Vagina (tissue), 2 donors: ENCODE data around the gene NACAD. TPM values are rescaled to one million over a fixed set of nuclear protein-coding genes. Genes with fewer than 3 reads are reported as not detected.

Source experiments
- DNase-seq, 2 donors: peaks; one replicate each; pipeline ENCODE4 v3.0.0-alpha.2; 2017; ENCODE audit errors: extremely low spot score in 2 of 2
- H3K27ac ChIP-seq: fragments of 200-600 bp; sonication (generic); one replicate; pipeline ENCODE4 v1.5.1; 2019
- H3K27me3 ChIP-seq: fragments of 200-600 bp; sonication (generic); one replicate; pipeline ENCODE4 v1.5.1; 2019
- H3K36me3 ChIP-seq, 2 donors: fragments of 200-600 bp; sonication (generic); one replicate each; pipeline ENCODE4 v1.5.1; 2017 to 2019
- H3K4me1 ChIP-seq: fragments of 200-600 bp; sonication (generic); one replicate; pipeline ENCODE4 v1.5.1; 2019
- H3K4me3 ChIP-seq, 2 donors: fragments of 200-600 bp; sonication (generic); 1 replicate in 1 of 2; 2 replicates in 1 of 2; pipeline ENCODE4 v1.5.1; 2016 to 2019
- H3K9me3 ChIP-seq: fragments of 200-600 bp; sonication (generic); one replicate; pipeline ENCODE4 v1.5.1; 2019
- CTCF ChIP-seq, 3 experiments: fragments of 450-650 bp in 2 of 3; fragments of 200-600 bp in 1 of 3; sonication (generic) in 1 of 3; IDR thresholded peaks; one replicate each; pipeline ENCODE4 v1.5.1; 2017 to 2019; ENCODE audit warnings: antibody characterized with exemption in 3 of 3, mild to moderate bottlenecking in 2 of 3, moderate library complexity in 2 of 3
- POLR2A ChIP-seq, 2 donors: fragments of 450-650 bp; IDR thresholded peaks; one replicate each; pipeline ENCODE4 v1.6.1; 2017; ENCODE audit warnings: antibody characterized with exemption in 2 of 2, mild to moderate bottlenecking in 2 of 2, moderate library complexity in 2 of 2
- POLR2AphosphoS5 ChIP-seq, 2 donors: sonication (generic); formaldehyde crosslinking; IDR thresholded peaks; one replicate each; pipeline ENCODE4 v1.9.0; 2017; ENCODE audit warnings: antibody characterized with exemption in 2 of 2, mild to moderate bottlenecking in 2 of 2, low read depth in 1 of 2; ENCODE audit not compliant: insufficient read depth in 1 of 2
- intact Hi-C: fragments of 100-400 bp; cut with DNase I; formaldehyde crosslinking; loops from one replicate; pipeline ENCODE4 v1.15.1; 2023
- total RNA-seq: library from RNA; depleted of rRNA; stranded (reverse); fragments of >200 nt; gene quantifications from one replicate; pipeline ENCODE4 v1.2.3, GENCODE V29; 2016

The NACAD gene
- total RNA-seq, 1 donor from 2014 or later = 9.6 TPM

GRCh38 chr7:45048748-45049147, 40.0 kb downstream of the NACAD start:
- Histone ChIP-seq H3K4me1 (no peaks in the 10 kb centered on the region), H3K27me3 (no peaks in the 10 kb centered on the region), H3K9me3 (no peaks in the 10 kb centered on the region), H3K36me3 (peaks cover 0 to 3% of the 10 kb centered on the region in 2 donors), H3K27ac (no peak overlapping the region), H3K4me3 (no peak overlapping the region)
- intact Hi-C loops = no loop called here
- no peak for DNase-seq
- TF ChIP-seq CTCF (IDR thresholded peaks at IDR 0.05) (no peak), POLR2A (IDR thresholded peaks at IDR 0.05) (no peak), POLR2AphosphoS5 (IDR thresholded peaks at IDR 0.05; ENCODE audit: insufficient read depth in 1 of 2, low read depth in 1 of 2) (no peak)

DNA sequence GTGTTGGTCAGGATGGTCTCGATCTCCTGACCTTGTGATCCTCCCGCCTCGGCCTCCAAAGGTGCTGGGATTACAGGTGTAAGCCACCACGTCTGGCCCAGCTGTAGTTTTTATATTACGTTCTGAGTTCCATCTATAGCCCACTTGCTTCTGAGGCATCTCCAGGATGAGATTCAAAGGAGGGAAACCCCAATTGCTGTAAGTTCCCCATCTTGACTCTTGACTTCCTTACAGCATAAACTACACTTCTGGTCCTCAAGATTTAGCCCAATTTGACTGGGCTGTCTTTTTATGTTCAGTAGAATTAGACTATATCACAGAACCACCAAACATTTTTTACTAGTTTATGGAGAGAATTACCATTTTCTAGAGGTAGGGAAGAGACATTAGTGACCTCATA, 44.4 kb downstream of the NACAD start:
- Histone ChIP-seq H3K9me3 (no peaks in the 10 kb centered on the region), H3K36me3 (peaks cover 0 to 18% of the 10 kb centered on the region in 2 donors), H3K27me3 (no peaks in the 10 kb centered on the region), H3K4me1 (no peaks in the 10 kb centered on the region), H3K4me3 (no peak overlapping the region), H3K27ac (no peak overlapping the region)
- intact Hi-C loops = no loop called here
- TF ChIP-seq CTCF (IDR thresholded peaks at IDR 0.05) (no peak), POLR2A (IDR thresholded peaks at IDR 0.05) (no peak), POLR2AphosphoS5 (IDR thresholded peaks at IDR 0.05; ENCODE audit: insufficient read depth in 1 of 2, low read depth in 1 of 2) (no peak)
- DNase-seq = no peak

DNA sequence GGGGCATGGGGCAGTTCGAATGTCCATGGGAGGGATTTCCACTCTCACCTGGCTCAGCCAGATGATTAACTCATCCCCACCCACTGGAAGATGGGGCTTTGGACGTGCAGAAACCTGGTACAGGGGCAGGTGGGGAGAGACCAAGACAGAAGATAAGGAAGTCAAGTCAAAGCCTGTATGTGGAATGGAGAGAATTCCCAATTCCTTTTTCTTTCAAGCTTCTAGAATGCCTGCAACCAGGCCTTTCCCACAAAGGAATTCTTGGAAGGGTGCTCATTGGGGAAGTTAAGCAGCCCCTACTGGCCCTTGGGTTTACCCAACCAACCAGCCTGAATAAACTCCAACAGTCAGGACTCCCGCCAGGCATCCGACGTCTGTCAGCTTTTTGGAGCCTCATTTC, 49.7 kb downstream of the NACAD start:
- Histone ChIP-seq H3K36me3 (peaks cover 0 to 28% of the 10 kb centered on the region in 2 donors), H3K4me3 (no peak overlapping the region), H3K27ac (no peak overlapping the region), H3K9me3 (no peaks in the 10 kb centered on the region), H3K4me1 (peaks cover 25% of the 10 kb centered on the region), H3K27me3 (no peaks in the 10 kb centered on the region)
- TF ChIP-seq POLR2AphosphoS5 (IDR thresholded peaks at IDR 0.05; ENCODE audit: insufficient read depth in 1 of 2, low read depth in 1 of 2) (no peak), POLR2A (IDR thresholded peaks at IDR 0.05) (no peak), CTCF (IDR thresholded peaks at IDR 0.05) (no peak)
- intact Hi-C loops = no loop called here
- DNase-seq = no peak

- peaks cover 0 to 20% of the 10 kb centered on the region in 2 donors for H3K36me3 ChIP-seq
- DNase-seq = no peak
- intact Hi-C loops = no loop called here
- no peak overlapping the region for H3K4me3 ChIP-seq
- no peaks in the 10 kb centered on the region for H3K9me3 ChIP-seq
- no peak overlapping the region for H3K27ac ChIP-seq
- H3K4me1 ChIP-seq = peaks cover 37% of the 10 kb centered on the region
- TF ChIP-seq POLR2A (IDR thresholded peaks at IDR 0.05) = no peak
- no peak for TF ChIP-seq CTCF (IDR thresholded peaks at IDR 0.05)
- TF ChIP-seq POLR2AphosphoS5 (IDR thresholded peaks at IDR 0.05; ENCODE audit: insufficient read depth in 1 of 2, low read depth in 1 of 2) = no peak
- no peaks in the 10 kb centered on the region for H3K27me3 ChIP-seq
These were observed 50.9 kb downstream of the NACAD start for GRCh38 chr7:45037876-45038275.

GRCh38 chr7:45036796-45037195, 52.0 kb downstream of the NACAD start:
- H3K27ac ChIP-seq = no peak overlapping the region
- TF ChIP-seq POLR2A (IDR thresholded peaks at IDR 0.05) (no peak), POLR2AphosphoS5 (IDR thresholded peaks at IDR 0.05; ENCODE audit: insufficient read depth in 1 of 2, low read depth in 1 of 2) (no peak), CTCF (IDR thresholded peaks at IDR 0.05) (no peak)
- DNase-seq = no peak
- H3K36me3 ChIP-seq = peaks cover 0 to 18% of the 10 kb centered on the region in 2 donors
- intact Hi-C loops = no loop called here
- H3K9me3 ChIP-seq = no peaks in the 10 kb centered on the region
- H3K27me3 ChIP-seq = no peaks in the 10 kb centered on the region
- H3K4me3 ChIP-seq = no peak overlapping the region
- peaks cover 46% of the 10 kb centered on the region for H3K4me1 ChIP-seq
